ENCODE data around the gene UAP1L1. TPM values are rescaled to one million over a fixed set of nuclear protein-coding genes. Genes with fewer than 3 reads are reported as not detected.

The UAP1L1 gene
- total and polyA plus RNA-seq, 5 donors from 2014 or later = 1.3 to 14.8 (median 2.1) TPM

- peaks cover 29% of the 10 kb centered on the region for H3K4me1 ChIP-seq (ENCODE audit: control insufficient read depth, insufficient read depth, low read length, poor library complexity, severe bottlenecking)
- H3K9me3 ChIP-seq (ENCODE audit: control insufficient read depth in 2 of 2, low read length in 2 of 2) = no peaks in the 10 kb centered on the region
- H3K9me3 Mint-ChIP-seq = no peaks in the 10 kb centered on the region
- DNase-seq (peak in 1 of 3 donors; percentile 67), ATAC-seq (ENCODE audit: low read depth in 2 of 2) (no peak)
- peaks cover 33% of the 10 kb centered on the region for H3K27me3 Mint-ChIP-seq
- H3K4me1 Mint-ChIP-seq = peaks cover 0 to 21% (median 8%) of the 10 kb centered on the region in 4 donors
- peak overlapping the region; percentile 66 to 84 (median 82) for H3K4me3 Mint-ChIP-seq
- H3K27ac Mint-ChIP-seq = peak overlapping the region in 1 of 3 donors; percentile 92
- peak overlapping the region; percentile 34 for H3K4me3 ChIP-seq (ENCODE audit: low read depth, low read length)
- peaks cover 7% of the 10 kb centered on the region for H3K27me3 ChIP-seq (ENCODE audit: control insufficient read depth, insufficient read depth, low read length)
- no peaks in the 10 kb centered on the region for H3K36me3 Mint-ChIP-seq
- no peak overlapping the region for H3K27ac ChIP-seq (ENCODE audit: insufficient read depth, low read length, poor library complexity, severe bottlenecking)
- no peaks in the 10 kb centered on the region for H3K36me3 ChIP-seq (ENCODE audit: control insufficient read depth, insufficient read depth, low read length)
These were observed 32.7 kb upstream of the UAP1L1 start for GRCh38 chr9:137044502-137045177.

DNA sequence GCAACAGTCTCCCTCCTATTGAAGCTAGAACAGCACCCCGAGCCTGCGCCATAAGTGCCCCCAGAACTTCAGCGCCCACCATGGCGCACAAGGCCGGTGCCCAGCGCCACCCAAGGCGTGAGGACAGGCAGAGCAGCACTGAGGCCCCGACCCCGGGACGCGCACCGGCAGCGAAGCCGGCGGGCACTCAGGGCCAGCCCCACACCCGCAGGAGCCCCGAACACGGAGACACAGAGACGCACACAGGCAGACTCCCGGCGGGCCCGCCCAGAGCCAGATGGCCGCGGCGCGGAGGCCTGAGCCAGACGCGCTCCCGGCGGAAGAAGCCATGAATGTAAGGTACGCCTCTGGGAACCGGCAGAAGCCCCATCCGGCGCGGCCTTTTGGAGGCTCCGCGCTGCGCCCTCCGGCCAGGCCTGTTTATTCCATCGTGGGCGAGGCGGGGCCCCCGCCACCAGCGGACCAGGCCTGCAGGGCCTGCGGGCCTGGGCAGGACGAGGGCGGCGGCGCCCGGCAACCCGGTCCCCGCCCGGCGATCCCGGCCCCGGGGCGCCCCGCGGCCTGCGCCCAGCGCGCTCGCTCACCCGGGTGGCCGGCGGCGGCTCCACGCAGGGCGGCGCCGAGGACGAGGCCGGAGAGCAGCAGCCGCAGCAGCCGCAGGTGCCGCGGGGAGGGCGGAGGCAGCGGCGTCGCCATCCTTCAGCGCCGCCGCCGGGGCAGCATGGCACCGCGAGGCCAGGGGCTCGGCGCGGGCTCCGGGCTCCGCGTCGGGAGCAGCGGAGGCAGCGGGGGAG is 31.8 kb upstream of the UAP1L1 start:
- DNase-seq (peak in 1 of 3 donors; percentile 49), ATAC-seq (ENCODE audit: low read depth in 2 of 2) (no peak)
- Mint-ChIP-seq H3K4me3 (peak overlapping the region; percentile 66 to 84 (median 82)), H3K4me1 (peaks cover 0 to 21% (median 8%) of the 10 kb centered on the region in 4 donors), H3K27me3 (peaks cover 40% of the 10 kb centered on the region), H3K36me3 (no peaks in the 10 kb centered on the region), H3K9me3 (peaks cover 0 to 2% (median 0%) of the 10 kb centered on the region in 7 donors), H3K27ac (no peak overlapping the region)
- Histone ChIP-seq H3K9me3 (ENCODE audit: control insufficient read depth in 2 of 2, low read length in 2 of 2) (no peaks in the 10 kb centered on the region), H3K27ac (ENCODE audit: insufficient read depth, low read length, poor library complexity, severe bottlenecking) (no peak overlapping the region), H3K4me3 (ENCODE audit: low read depth, low read length) (no peak overlapping the region), H3K36me3 (ENCODE audit: control insufficient read depth, insufficient read depth, low read length) (no peaks in the 10 kb centered on the region), H3K4me1 (ENCODE audit: control insufficient read depth, insufficient read depth, low read length, poor library complexity, severe bottlenecking) (peaks cover 29% of the 10 kb centered on the region), H3K27me3 (ENCODE audit: control insufficient read depth, insufficient read depth, low read length) (peaks cover 7% of the 10 kb centered on the region)

DNA sequence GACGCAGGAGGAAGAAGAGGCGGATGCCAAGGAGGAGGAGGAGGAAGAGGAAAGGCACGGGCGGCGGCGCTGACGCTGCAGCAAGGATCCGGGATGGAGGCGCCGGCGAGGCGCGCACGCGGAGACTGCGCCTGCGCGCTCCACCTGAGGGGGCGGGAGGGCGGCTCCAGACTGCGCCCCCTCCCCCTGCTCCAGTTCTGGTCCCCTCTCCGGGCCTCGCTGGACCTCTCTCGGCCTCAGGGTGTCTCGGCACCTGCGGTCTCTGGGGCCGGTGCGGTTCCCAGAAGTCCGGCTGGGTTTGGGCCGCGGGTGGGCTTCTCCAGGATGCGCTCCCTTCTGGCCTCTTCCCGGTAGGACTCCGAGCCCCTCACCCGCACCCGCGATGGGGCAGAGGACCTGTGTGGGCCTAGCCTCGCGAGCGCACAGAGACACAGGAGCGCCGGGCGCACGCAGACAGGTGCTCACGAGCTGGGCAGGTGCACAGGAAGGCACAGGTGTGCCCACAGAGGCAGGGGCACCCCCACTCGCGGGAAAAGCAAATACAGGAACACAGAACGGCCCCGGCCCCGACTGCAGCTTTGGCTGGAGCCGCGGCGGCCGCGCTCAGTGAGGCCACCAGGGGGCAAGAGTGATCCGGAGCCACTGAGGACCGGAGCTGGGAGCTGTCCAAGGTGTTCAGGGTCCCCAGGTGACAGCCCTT is 31.1 kb upstream of the UAP1L1 start, which contains the start of gene NPDC1:
Gene NPDC1 (minus strand): TSS at position 90 of the 700 bp plus-strand sequence. CDS start 188 bp downstream, outside the sequence.
- peaks cover 29% of the 10 kb centered on the region for H3K4me1 ChIP-seq (ENCODE audit: control insufficient read depth, insufficient read depth, low read length, poor library complexity, severe bottlenecking)
- Mint-ChIP-seq H3K4me1 (peaks cover 0 to 21% (median 8%) of the 10 kb centered on the region in 4 donors), H3K9me3 (peaks cover 0 to 2% (median 0%) of the 10 kb centered on the region in 7 donors), H3K36me3 (no peaks in the 10 kb centered on the region), H3K27me3 (peaks cover 42% of the 10 kb centered on the region), H3K27ac (no peak within 1 kb of the TSS), H3K4me3 (peak within 1 kb of the TSS; percentile 66 to 89 (median 82))
- H3K27me3 ChIP-seq (ENCODE audit: control insufficient read depth, insufficient read depth, low read length) = peaks cover 7% of the 10 kb centered on the region
- ATAC-seq (ENCODE audit: low read depth in 2 of 2) (peak; percentile 73 to 75), DNase-seq (peak; percentile 65 to 78 (median 76))
- H3K27ac ChIP-seq (ENCODE audit: insufficient read depth, low read length, poor library complexity, severe bottlenecking) = no peak within 1 kb of the TSS
- no peaks in the 10 kb centered on the region for H3K9me3 ChIP-seq (ENCODE audit: control insufficient read depth in 2 of 2, low read length in 2 of 2)
- peak within 1 kb of the TSS; percentile 34 for H3K4me3 ChIP-seq (ENCODE audit: low read depth, low read length)
- no peaks in the 10 kb centered on the region for H3K36me3 ChIP-seq (ENCODE audit: control insufficient read depth, insufficient read depth, low read length)

- H3K4me3 ChIP-seq (ENCODE audit: low read depth, low read length) = no peak overlapping the region
These were observed 28.4 kb upstream of the UAP1L1 start for GRCh38 chr9:137048655-137049543.

GRCh38 chr9:137049544-137050449 is 27.5 kb upstream of the UAP1L1 start:
- Histone ChIP-seq H3K27ac (ENCODE audit: insufficient read depth, low read length, poor library complexity, severe bottlenecking) (no peak overlapping the region), H3K4me1 (ENCODE audit: control insufficient read depth, insufficient read depth, low read length, poor library complexity, severe bottlenecking) (peaks cover 35% of the 10 kb centered on the region), H3K4me3 (ENCODE audit: low read depth, low read length) (no peak overlapping the region), H3K27me3 (ENCODE audit: control insufficient read depth, insufficient read depth, low read length) (peaks cover 10% of the 10 kb centered on the region), H3K36me3 (ENCODE audit: control insufficient read depth, insufficient read depth, low read length) (no peaks in the 10 kb centered on the region), H3K9me3 (ENCODE audit: control insufficient read depth in 2 of 2, low read length in 2 of 2) (no peaks in the 10 kb centered on the region)
- peak in 1 of 2 donors; percentile 34 for ATAC-seq (ENCODE audit: low read depth in 2 of 2)
- peaks cover 0 to 2% (median 0%) of the 10 kb centered on the region in 7 donors for H3K9me3 Mint-ChIP-seq
- no peak overlapping the region for H3K27ac Mint-ChIP-seq
- H3K27me3 Mint-ChIP-seq = peaks cover 41% of the 10 kb centered on the region
- H3K4me3 Mint-ChIP-seq = peak overlapping the region in 1 of 4 donors; percentile 69
- H3K36me3 Mint-ChIP-seq = no peaks in the 10 kb centered on the region
- peak in 2 of 3 donors; percentile 34 to 70 for DNase-seq
- H3K4me1 Mint-ChIP-seq = peaks cover 0 to 16% (median 5%) of the 10 kb centered on the region in 4 donors

More at GRCh38 chr9:137048655-137049543, 28.4 kb upstream of the UAP1L1 start:
- ATAC-seq (ENCODE audit: low read depth in 2 of 2) = no peak
- no peaks in the 10 kb centered on the region for H3K36me3 Mint-ChIP-seq
- DNase-seq = peak in 1 of 3 donors; percentile 25
- no peaks in the 10 kb centered on the region for H3K9me3 ChIP-seq (ENCODE audit: control insufficient read depth in 2 of 2, low read length in 2 of 2)
- no peaks in the 10 kb centered on the region for H3K36me3 ChIP-seq (ENCODE audit: control insufficient read depth, insufficient read depth, low read length)
- peaks cover 50% of the 10 kb centered on the region for H3K27me3 Mint-ChIP-seq
- peaks cover 39% of the 10 kb centered on the region for H3K4me1 ChIP-seq (ENCODE audit: control insufficient read depth, insufficient read depth, low read length, poor library complexity, severe bottlenecking)
- H3K4me3 Mint-ChIP-seq = peak overlapping the region in 1 of 4 donors; percentile 69
- peaks cover 0 to 24% (median 8%) of the 10 kb centered on the region in 4 donors for H3K4me1 Mint-ChIP-seq
- peaks cover 0 to 2% (median 0%) of the 10 kb centered on the region in 7 donors for H3K9me3 Mint-ChIP-seq
- H3K27me3 ChIP-seq (ENCODE audit: control insufficient read depth, insufficient read depth, low read length) = peaks cover 10% of the 10 kb centered on the region
- H3K27ac Mint-ChIP-seq = no peak overlapping the region
- no peak overlapping the region for H3K27ac ChIP-seq (ENCODE audit: insufficient read depth, low read length, poor library complexity, severe bottlenecking)

GRCh38 chr9:137050570-137050969 is 26.7 kb upstream of the UAP1L1 start:
- Mint-ChIP-seq H3K4me3 (peak overlapping the region in 1 of 4 donors; percentile 51), H3K27ac (no peak overlapping the region), H3K4me1 (peaks cover 0 to 11% (median 3%) of the 10 kb centered on the region in 4 donors), H3K36me3 (no peaks in the 10 kb centered on the region), H3K27me3 (peaks cover 36% of the 10 kb centered on the region), H3K9me3 (peaks cover 0 to 2% (median 0%) of the 10 kb centered on the region in 7 donors)
- Histone ChIP-seq H3K9me3 (ENCODE audit: control insufficient read depth in 2 of 2, low read length in 2 of 2) (no peaks in the 10 kb centered on the region), H3K4me1 (ENCODE audit: control insufficient read depth, insufficient read depth, low read length, poor library complexity, severe bottlenecking) (peaks cover 27% of the 10 kb centered on the region), H3K27me3 (ENCODE audit: control insufficient read depth, insufficient read depth, low read length) (peaks cover 10% of the 10 kb centered on the region), H3K27ac (ENCODE audit: insufficient read depth, low read length, poor library complexity, severe bottlenecking) (no peak overlapping the region), H3K4me3 (ENCODE audit: low read depth, low read length) (no peak overlapping the region), H3K36me3 (ENCODE audit: control insufficient read depth, insufficient read depth, low read length) (no peaks in the 10 kb centered on the region)
- ATAC-seq (ENCODE audit: low read depth in 2 of 2) = no peak
- no peak for DNase-seq
